SK-N-SH treated with all-trans-retinoic acid at 6 μM for 48 hours (cell line): ENCODE measurements around the gene CCDC158.

ENCODE experiments used
- ATAC-seq: fragments of 200-7000 bp; cut with Tn5 transposase; 3 replicates; pipeline ENCODE4 v1.9.1; 2020; ENCODE audit warnings: mild to moderate bottlenecking, moderate library complexity
- ARNTL ChIP-seq: fragments of 450-650 bp; formaldehyde crosslinking; IDR thresholded peaks from 2 replicates; pipeline ENCODE4 v1.5.0; 2020; ENCODE audit warnings: low read depth, mild to moderate bottlenecking, moderate library complexity, borderline replicate concordance
- CSDC2 ChIP-seq: fragments of 250-450 bp; sonication (Bioruptor Pico); IDR thresholded peaks from 2 replicates; pipeline ENCODE4 v1.5.0; 2020; ENCODE audit warnings: mild to moderate bottlenecking, moderate library complexity
- ESRRG ChIP-seq: fragments of 250-450 bp; sonication (Bioruptor Pico); IDR thresholded peaks from 2 replicates; pipeline ENCODE4 v1.6.1; 2021; ENCODE audit warnings: mild to moderate bottlenecking
- GLIS3 ChIP-seq: fragments of 250-450 bp; sonication (Bioruptor Pico); IDR thresholded peaks from 2 replicates; pipeline ENCODE4 v1.5.0; 2020; ENCODE audit warnings: mild to moderate bottlenecking, moderate library complexity
- ISL1 ChIP-seq: fragments of 250-450 bp; sonication (Bioruptor Pico); IDR thresholded peaks from 2 replicates; pipeline ENCODE4 v2.1.2; 2022; ENCODE audit warnings: mild to moderate bottlenecking, moderate library complexity
- PPARA ChIP-seq: fragments of 250-450 bp; sonication (Bioruptor Pico); IDR thresholded peaks from 2 replicates; pipeline ENCODE4 v1.5.0; 2020; ENCODE audit warnings: mild to moderate bottlenecking, borderline replicate concordance
- RARB ChIP-seq: fragments of 250-450 bp; sonication (Bioruptor Pico); IDR thresholded peaks from 2 replicates; pipeline ENCODE4 v1.8.0; 2021; ENCODE audit warnings: mild to moderate bottlenecking, moderate library complexity
- SNAI2 ChIP-seq: fragments of 250-450 bp; sonication (Bioruptor Pico); IDR thresholded peaks from 2 replicates; pipeline ENCODE4 v1.5.0; 2020; ENCODE audit warnings: mild to moderate bottlenecking, moderate library complexity
- TCF4 ChIP-seq: fragments of 250-450 bp; sonication (Bioruptor Pico); IDR thresholded peaks from 2 replicates; pipeline ENCODE4 v1.8.0; 2021; ENCODE audit warnings: mild to moderate bottlenecking, moderate library complexity, borderline replicate concordance
- TSHZ2 ChIP-seq: fragments of 250-450 bp; sonication (Bioruptor Pico); IDR thresholded peaks from 2 replicates; pipeline ENCODE4 v1.5.0; 2020; ENCODE audit warnings: mild to moderate bottlenecking, moderate library complexity
- ZC3H10 ChIP-seq: fragments of 250-450 bp; sonication (Bioruptor Pico); IDR thresholded peaks from 2 replicates; pipeline ENCODE4 v1.5.1; 2021; ENCODE audit warnings: mild to moderate bottlenecking, moderate library complexity
- ZFP3 ChIP-seq: fragments of 250-450 bp; sonication (Bioruptor Pico); IDR thresholded peaks from 2 replicates; pipeline ENCODE4 v1.5.0; 2020; ENCODE audit warnings: mild to moderate bottlenecking, moderate library complexity
- ZNF565 ChIP-seq: fragments of 450-650 bp; formaldehyde crosslinking; conservative IDR thresholded peaks from 2 replicates; pipeline ENCODE4 v1.5.0; 2020; ENCODE audit warnings: low read depth, mild to moderate bottlenecking, moderate library complexity
- ZNF70 ChIP-seq: fragments of 450-650 bp; formaldehyde crosslinking; IDR thresholded peaks from 2 replicates; pipeline ENCODE4 v1.5.0; 2020; ENCODE audit warnings: mild to moderate bottlenecking, moderate library complexity
- ZNF8 ChIP-seq: fragments of 450-650 bp; formaldehyde crosslinking; IDR thresholded peaks from 2 replicates; pipeline ENCODE4 v1.5.0; 2020; ENCODE audit warnings: mild to moderate bottlenecking, moderate library complexity
- TF ChIP-seq, protein P1 (sequence below): fragments of 250-450 bp; sonication (Bioruptor Pico); IDR thresholded peaks from 2 replicates; pipeline ENCODE4 v1.8.0; 2020; ENCODE audit warnings: mild to moderate bottlenecking, moderate library complexity, borderline replicate concordance
- TF ChIP-seq, protein P2 (sequence below): fragments of 250-450 bp; sonication (Bioruptor Pico); IDR thresholded peaks from 2 replicates; pipeline ENCODE4 v1.8.0; 2021; ENCODE audit warnings: low read depth, mild to moderate bottlenecking, moderate library complexity, borderline replicate concordance
- TF ChIP-seq, protein P3 (sequence below): fragments of 250-450 bp; sonication (Bioruptor Pico); IDR thresholded peaks from 2 replicates; pipeline ENCODE4 v1.5.1; 2020; ENCODE audit warnings: low read depth, mild to moderate bottlenecking, moderate library complexity
- TF ChIP-seq, protein P4 (sequence below): fragments of 250-450 bp; sonication (Bioruptor Pico); IDR thresholded peaks from 2 replicates; pipeline ENCODE4 v1.5.1; 2021; ENCODE audit warnings: mild to moderate bottlenecking, moderate library complexity

CCDC158 gene

DNA sequence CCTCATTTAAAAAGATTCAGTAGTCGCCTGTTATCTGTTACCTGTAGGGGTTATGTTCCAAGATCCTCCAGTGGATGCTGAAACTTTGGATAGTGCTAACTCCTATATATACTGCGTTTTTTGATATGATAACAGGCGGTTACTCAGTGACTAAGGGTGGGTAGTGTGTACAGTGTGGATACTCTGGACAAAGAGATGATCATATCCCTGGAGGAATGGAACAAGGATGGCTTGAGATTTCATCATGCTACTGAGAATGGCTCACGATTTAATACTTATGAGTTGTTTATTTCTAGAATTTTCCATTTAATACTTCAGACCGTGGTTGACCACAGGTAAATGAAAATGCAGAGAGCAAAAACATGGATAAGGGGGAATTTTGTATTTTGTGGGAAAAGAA, 147.9 kb downstream of the CCDC158 start:
- TF ChIP-seq RARB (CRISPR knock-in tag): no peak
- TF ChIP-seq SNAI2 (CRISPR knock-in tag): no peak
- no peak for TF ChIP-seq CSDC2 (CRISPR knock-in tag)
- TF ChIP-seq TCF4 (CRISPR knock-in tag): no peak
- TF ChIP-seq, protein P1, sequence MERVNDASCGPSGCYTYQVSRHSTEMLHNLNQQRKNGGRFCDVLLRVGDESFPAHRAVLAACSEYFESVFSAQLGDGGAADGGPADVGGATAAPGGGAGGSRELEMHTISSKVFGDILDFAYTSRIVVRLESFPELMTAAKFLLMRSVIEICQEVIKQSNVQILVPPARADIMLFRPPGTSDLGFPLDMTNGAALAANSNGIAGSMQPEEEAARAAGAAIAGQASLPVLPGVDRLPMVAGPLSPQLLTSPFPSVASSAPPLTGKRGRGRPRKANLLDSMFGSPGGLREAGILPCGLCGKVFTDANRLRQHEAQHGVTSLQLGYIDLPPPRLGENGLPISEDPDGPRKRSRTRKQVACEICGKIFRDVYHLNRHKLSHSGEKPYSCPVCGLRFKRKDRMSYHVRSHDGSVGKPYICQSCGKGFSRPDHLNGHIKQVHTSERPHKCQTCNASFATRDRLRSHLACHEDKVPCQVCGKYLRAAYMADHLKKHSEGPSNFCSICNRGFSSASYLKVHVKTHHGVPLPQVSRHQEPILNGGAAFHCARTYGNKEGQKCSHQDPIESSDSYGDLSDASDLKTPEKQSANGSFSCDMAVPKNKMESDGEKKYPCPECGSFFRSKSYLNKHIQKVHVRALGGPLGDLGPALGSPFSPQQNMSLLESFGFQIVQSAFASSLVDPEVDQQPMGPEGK (CRISPR knock-in tag): no peak
- no peak for TF ChIP-seq ESRRG (CRISPR knock-in tag)
- TF ChIP-seq TSHZ2 (CRISPR knock-in tag): no peak
- TF ChIP-seq, protein P2, sequence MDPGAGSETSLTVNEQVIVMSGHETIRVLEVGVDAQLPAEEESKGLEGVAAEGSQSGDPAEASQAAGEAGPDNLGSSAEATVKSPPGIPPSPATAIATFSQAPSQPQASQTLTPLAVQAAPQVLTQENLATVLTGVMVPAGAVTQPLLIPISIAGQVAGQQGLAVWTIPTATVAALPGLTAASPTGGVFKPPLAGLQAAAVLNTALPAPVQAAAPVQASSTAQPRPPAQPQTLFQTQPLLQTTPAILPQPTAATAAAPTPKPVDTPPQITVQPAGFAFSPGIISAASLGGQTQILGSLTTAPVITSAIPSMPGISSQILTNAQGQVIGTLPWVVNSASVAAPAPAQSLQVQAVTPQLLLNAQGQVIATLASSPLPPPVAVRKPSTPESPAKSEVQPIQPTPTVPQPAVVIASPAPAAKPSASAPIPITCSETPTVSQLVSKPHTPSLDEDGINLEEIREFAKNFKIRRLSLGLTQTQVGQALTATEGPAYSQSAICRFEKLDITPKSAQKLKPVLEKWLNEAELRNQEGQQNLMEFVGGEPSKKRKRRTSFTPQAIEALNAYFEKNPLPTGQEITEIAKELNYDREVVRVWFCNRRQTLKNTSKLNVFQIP (CRISPR knock-in tag): no peak
- TF ChIP-seq ZC3H10: no peak
- TF ChIP-seq, protein P3, sequence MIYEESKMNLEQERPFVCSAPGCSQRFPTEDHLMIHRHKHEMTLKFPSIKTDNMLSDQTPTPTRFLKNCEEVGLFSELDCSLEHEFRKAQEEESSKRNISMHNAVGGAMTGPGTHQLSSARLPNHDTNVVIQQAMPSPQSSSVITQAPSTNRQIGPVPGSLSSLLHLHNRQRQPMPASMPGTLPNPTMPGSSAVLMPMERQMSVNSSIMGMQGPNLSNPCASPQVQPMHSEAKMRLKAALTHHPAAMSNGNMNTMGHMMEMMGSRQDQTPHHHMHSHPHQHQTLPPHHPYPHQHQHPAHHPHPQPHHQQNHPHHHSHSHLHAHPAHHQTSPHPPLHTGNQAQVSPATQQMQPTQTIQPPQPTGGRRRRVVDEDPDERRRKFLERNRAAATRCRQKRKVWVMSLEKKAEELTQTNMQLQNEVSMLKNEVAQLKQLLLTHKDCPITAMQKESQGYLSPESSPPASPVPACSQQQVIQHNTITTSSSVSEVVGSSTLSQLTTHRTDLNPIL (CRISPR knock-in tag): no peak
- TF ChIP-seq ZFP3 (CRISPR knock-in tag): no peak
- TF ChIP-seq ZNF70 (CRISPR knock-in tag): no peak
- TF ChIP-seq, protein P4, sequence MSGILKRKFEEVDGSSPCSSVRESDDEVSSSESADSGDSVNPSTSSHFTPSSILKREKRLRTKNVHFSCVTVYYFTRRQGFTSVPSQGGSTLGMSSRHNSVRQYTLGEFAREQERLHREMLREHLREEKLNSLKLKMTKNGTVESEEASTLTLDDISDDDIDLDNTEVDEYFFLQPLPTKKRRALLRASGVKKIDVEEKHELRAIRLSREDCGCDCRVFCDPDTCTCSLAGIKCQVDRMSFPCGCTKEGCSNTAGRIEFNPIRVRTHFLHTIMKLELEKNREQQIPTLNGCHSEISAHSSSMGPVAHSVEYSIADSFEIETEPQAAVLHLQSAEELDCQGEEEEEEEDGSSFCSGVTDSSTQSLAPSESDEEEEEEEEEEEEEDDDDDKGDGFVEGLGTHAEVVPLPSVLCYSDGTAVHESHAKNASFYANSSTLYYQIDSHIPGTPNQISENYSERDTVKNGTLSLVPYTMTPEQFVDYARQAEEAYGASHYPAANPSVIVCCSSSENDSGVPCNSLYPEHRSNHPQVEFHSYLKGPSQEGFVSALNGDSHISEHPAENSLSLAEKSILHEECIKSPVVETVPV: no peak
- no peak for TF ChIP-seq ZNF8 (CRISPR knock-in tag)
- TF ChIP-seq GLIS3 (CRISPR knock-in tag): no peak
- no peak for TF ChIP-seq ZNF565 (CRISPR knock-in tag)
- no peak for TF ChIP-seq ARNTL (CRISPR knock-in tag)
- no peak for ATAC-seq

- TF ChIP-seq ISL1 (CRISPR knock-in tag): no peak
- no peak for ATAC-seq
Measured at GRCh38 chr4:76272582-76272981, 148.4 kb downstream of the CCDC158 start.

GRCh38 chr4:76272073-76272472, 148.9 kb downstream of the CCDC158 start:
- no peak for TF ChIP-seq CSDC2 (CRISPR knock-in tag)
- no peak for TF ChIP-seq TCF4 (CRISPR knock-in tag)
- TF ChIP-seq PPARA (CRISPR knock-in tag): no peak
- TF ChIP-seq ZNF70 (CRISPR knock-in tag): no peak
- no peak for TF ChIP-seq ISL1 (CRISPR knock-in tag)
- no peak for TF ChIP-seq ZNF565 (CRISPR knock-in tag)
- TF ChIP-seq, protein P2 (CRISPR knock-in tag): no peak
- no peak for TF ChIP-seq ARNTL (CRISPR knock-in tag)
- TF ChIP-seq RARB (CRISPR knock-in tag): no peak
- TF ChIP-seq ZFP3 (CRISPR knock-in tag): no peak
- TF ChIP-seq, protein P3 (CRISPR knock-in tag): no peak
- no peak for ATAC-seq
